HG03520 (cell line): Measurements from ENCODE around the gene NETO1.

Experiments used
- ATAC-seq: cut with Tn5 transposase; IDR thresholded peaks from one replicate; pipeline ENCODE4 v1.9.1; 2021; ENCODE audit warnings: mild to moderate bottlenecking, moderate library complexity; ENCODE audit not compliant: unreplicated experiment

Gene NETO1

DNA sequence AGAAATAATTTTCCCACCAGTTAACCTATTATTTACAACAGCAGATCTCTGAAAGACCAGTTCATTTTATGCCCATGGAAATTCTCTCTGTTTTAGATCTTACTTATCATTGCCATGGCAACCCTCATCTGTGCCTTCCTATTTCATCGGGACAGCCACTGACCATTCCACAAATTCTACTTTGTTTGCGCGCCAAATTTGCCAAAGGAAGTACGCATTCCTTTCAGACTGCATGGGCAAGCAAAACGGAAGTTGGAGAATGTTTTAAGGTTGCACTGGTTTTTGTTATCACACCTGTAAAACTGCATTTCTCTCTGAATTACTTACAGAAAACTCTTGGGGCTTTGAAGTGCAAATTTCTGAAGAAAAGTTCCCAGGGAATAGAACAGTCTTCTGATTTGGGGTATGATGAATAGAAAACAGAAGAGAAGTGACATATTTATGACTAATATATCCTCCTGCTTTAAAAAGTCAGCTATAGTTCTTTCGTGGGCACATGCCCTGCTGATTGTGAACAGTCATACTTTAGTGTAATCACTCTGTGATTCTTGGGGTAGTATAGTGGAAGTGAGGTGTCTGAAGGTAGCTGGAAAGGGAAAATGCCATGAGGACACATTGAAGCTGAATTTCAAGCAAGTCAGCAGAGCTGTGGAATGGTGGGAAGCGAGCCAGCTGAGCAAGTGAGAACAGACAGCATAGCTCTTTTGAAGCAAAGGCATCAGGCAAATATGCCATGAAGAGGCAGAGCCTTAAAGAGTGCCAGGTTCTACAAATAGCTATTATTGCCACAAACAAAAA lies 20.9 kb downstream of the NETO1 start:
- ATAC-seq: no peak

DNA sequence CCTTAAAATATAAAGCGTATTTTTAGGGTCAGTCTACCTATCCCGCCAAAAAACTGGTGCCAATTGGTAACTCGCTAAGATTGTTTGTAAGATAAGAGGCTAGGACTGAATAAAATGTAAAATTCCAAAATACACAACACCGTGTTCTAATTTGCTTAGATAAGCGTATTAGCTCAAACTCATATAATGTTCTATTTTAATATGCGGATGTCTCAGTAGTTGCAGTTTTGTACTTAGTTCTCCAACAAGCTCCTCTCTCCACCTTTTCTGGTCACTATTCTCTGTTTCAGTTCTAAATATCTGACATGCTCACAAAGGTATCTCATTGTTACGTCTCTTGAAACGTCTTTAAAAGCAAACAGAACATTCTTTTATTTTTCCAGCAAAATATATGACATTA lies 24.0 kb downstream of the NETO1 start:
- no peak for ATAC-seq

DNA sequence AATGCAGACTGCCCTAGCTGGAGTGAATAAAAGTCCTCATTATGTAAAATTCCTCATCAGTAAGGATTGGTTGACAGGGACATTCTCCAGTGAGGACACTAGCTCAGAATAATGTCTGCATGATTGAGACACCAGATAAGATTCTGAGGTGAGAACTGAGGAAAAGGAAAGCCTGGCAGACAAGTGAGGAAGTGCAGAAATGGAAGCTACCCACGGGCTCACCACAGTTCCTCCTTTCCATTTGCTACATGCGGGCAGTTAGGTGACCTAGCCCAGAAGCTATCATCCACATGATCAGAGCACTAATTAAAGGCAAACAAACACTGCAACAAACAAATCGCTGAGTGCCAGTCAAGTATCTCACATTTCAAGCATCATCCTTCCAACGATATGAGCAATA lies 27.7 kb downstream of the NETO1 start:
- ATAC-seq: no peak

DNA sequence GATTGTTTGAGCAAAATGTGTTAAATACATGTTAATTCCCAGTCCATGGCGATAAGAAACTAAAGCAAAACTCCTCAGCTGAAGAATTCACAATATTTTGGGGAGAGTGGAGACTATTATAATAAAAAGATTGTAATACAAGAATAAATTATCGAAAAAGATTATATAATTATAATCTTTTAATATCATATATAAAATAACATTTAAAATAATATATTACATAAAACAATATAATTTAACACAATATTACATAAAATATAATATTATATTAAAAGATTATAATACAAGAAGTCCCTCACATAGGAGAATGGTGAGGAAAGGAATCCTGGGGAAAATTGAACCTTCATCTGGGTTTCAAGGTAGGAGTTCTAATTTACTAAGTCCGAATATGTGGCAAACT lies 33.1 kb downstream of the NETO1 start:
- ATAC-seq: no peak

DNA sequence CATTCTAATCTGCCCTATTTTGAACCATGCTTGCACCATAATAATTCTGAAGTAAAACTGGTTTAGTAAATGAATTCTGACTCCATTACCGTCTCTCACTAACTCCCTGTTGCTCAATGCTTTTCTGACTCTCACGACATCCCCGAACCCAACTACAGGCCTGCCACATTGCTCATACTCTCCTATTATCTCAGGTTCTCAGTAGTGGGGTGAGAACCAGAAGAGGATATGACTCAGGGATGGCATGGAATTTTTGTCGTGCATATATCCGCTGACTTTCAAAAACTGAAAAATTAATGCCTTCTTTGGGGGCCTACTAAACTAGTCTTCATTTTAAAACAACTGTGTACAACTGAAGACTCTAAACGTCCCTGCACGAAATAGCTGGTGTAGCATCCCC lies 34.3 kb downstream of the NETO1 start:
- no peak for ATAC-seq

DNA sequence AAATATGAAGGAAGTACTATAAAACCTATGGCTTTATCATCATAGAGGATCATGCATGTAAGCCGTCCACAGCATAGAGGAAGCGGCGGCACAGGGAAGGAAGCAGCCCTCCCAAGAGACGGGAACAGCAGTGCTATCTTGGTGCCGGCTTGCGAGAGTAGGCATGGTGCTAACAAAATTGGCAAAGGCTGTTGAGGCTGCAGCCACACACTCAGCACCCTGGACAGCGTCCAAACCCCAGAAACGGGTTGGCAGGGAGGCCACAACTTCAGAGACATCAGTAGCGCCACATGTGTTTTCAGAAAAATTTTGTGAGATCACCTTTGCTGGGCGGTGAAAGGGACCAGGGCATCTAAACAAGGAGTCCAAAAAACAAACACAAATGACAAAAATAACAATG lies 37.7 kb downstream of the NETO1 start:
- ATAC-seq: no peak

DNA sequence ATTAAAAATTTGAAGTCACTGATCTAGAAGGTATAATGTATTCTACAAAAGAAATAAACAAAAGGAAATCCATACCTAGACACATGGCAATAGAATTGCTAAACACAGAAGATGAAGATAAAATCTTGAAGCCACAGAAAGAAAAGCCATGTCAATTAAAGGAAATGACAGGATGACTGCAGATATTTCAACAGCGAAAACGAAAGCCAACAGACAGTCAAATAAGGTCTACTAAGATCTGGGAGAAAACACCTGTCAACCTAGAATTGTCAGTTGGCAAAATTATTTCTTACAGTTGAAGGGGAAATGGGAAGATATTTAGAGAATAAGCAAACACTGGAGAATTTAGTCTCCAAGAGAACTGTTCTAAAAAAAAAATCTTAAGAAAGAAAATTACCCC lies 39.2 kb downstream of the NETO1 start:
- ATAC-seq: no peak

DNA sequence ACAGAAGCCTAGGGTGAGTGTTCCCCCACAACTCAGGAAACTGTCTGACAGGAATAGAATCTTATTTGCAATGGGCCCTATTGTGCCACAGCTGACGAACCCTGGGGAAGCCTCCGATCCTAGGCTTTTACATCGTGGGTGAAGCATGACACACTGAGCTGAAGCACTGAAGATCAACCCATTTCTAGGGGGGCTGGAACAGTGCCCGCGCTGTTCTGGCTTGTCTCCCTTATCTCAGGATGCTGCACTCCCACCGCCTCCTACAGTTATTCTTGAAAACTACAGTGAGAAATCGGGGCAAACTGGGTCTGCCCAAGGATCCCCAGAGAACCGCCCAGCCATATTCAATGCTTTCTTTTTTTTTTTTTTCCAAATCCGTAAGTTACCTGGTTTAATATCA lies 41.1 kb downstream of the NETO1 start:
- no peak for ATAC-seq

DNA sequence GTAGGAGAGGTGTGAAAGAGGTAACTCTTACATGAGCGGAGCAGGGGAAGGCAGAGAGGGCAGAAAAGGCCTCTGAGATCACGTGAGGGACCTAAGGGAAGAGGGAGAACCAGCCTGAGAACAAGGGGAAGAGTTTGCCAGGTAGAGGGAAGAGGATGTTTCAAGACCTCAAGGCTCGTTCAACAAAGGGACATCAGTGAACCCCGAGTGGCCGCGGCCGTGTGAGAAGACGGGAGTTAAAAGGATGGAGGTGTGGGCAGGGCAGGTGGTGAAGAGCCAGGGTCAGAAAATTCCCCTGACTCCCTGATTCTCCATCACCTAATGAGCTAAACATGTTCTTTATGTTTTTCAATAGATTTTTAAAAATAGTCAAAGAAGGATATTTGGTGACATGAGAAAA lies 44.4 kb downstream of the NETO1 start:
- no peak for ATAC-seq

DNA sequence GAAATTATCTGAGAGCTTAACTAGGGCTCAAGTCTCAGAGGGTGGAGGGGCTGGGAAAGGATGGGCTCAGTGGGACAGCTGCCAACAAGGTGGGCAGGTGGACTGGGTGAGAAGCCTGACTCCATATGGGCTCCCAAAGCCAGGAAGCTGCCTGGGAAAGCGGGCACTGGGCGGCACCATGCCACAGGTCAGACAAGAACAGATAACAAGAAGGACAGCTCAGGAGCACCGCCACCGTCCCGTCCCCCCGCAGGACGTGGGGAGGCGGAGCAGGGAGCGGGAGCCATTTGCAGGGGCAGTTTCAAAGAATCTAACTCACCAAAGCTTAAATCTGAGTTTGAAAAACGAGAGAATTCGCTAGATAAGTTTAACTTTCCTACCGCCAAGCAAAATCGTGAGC lies 45.6 kb downstream of the NETO1 start:
- no peak for ATAC-seq

DNA sequence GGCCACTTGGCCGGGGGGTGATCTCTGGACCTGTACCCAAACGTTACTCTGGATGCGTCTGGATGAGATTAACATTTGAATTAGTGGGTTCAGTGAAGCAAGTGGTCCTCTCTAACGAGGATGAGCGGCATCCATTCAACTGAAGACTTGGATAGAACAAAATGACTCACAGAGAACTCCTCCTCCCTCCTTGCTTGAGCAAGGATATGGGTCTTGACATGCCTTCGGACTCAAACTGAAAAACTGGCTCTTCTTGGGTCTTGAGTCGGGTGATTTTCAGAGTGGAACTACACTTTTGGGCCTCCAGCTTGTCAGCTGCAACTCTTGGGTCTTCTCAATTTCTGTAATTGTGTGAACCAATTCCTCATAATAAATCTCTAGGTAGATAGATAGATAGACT lies 47.2 kb downstream of the NETO1 start:
- no peak for ATAC-seq

DNA sequence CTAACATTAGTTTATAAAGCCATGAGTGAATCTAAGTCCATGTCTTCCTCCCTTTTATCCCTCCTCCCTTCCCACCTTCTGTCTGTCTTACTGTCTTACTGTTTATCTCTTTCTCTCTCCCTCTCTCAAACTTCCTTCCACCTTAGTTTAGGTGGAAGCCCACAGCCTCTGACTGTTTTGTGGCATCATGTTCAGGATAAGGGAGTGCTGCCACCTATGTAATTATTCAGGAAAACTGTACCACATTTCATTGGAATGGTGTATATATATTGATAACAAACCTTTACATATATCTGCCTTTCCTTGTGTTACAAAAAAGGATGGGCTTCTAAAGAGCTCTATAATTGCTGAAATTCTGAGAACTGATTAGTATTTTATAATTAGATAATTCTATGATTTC lies 48.7 kb downstream of the NETO1 start:
- ATAC-seq: no peak

DNA sequence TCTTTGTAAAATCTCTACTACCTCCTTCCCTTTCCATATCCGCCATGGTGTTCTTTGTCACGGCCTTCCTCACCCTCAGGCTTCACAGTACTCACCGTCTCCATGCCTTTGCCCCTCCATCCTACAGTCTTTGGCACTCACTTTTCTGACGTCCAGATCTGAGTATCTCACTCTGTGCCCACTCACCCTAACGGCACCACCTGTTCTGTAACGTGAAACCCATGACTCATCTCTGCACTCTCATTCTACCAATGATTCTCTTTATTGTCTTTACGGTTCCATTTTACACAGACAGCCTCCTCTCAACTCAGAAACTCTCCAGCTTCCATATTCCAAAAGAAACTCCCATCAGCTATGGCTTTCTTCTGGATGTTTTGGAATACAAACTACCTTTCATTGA lies 56.7 kb downstream of the NETO1 start:
- no peak for ATAC-seq

DNA sequence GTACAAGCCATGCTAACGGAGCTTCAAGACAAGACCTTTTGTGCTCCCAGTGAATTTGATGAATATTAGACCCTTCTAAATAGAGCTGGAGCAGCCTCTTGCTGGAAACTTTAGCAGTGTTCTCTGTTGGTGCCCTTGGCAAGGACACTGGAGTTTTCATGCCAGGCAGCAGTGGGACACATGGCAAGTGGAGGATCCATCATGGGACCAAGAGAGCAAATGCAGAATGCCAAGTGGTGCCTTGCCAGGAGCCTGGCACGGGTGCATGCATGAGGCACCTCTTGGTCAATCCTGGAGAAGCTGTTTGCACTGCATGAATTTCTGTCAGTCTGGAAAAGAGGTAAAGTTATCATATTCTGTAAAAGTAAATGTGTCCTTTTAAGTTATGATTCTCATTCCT lies 59.1 kb downstream of the NETO1 start:
- ATAC-seq: no peak

DNA sequence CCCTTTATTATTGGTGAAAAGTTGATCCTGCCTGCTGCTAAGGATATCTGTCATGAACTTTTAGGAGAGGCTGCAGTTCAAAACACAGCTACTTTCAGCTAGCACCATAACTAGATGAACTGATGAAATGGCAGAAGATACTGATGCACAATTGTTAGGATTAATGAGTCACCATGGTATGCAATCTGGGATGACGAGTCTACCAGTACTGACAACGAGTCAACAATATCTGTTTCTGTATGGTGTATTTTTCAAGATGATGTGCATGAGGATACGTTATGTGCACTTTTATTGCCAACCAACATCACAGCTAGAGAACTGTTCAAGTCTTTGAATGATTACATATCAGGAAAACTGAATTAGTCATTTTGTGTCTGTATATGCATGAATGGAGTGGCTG lies 68.7 kb downstream of the NETO1 start:
- ATAC-seq: no peak

DNA sequence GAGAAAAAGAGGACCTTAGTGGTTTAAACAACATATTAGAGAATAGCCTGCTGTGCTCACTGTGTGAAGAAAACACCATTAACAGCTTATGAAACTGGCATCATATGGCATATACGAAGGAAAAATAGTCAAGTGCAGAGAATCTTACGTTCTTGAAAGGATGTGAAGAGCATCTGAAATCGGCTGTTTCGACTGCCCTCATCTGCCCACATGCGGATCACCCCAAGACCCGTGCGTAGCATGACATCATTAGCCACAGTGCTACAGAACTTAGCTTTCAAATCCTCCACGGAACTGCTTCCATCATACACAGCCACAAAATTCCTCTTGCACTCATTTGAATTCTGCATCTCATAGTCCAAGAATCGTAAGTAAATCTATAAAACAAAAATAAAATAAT lies 84.3 kb downstream of the NETO1 start:
- ATAC-seq: no peak

DNA sequence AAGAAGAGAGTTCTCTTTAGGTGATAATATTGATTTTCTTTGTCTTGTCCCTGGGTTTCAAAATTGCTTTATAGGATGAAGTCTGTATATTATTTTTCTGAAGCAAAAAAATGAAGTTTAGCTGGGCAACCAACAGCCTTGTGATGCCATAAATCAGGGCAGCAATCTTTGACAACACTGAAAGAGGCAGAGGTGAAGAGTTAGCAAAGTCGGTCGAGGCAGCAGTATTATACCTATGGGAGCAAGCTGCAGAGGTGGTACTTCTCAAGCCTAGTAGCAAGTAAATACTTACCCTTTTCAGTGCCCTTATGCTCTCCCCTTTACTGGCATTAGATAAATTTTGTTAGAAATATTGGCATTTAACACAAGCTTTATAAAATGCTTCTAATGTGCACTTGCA lies 92.9 kb downstream of the NETO1 start:
- no peak for ATAC-seq

DNA sequence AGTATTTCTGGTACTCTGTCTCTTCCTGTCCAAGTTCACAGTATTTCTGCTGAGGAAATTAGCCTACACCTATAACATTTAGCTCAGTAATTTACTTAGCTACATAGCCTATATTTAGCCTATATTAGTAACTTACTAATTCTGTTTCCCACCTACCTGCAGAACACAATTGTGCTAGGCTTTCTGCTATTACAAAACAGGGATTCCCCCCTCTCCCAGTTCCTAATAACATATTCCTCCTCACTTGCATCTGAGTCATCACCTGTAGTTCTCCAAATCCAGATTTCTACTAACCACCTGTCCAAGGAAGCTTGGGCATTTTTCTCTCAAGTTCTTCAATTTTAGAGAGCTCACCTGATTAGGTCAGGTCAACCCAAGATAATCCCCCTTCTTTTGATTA lies 94.9 kb downstream of the NETO1 start:
- ATAC-seq: no peak

DNA sequence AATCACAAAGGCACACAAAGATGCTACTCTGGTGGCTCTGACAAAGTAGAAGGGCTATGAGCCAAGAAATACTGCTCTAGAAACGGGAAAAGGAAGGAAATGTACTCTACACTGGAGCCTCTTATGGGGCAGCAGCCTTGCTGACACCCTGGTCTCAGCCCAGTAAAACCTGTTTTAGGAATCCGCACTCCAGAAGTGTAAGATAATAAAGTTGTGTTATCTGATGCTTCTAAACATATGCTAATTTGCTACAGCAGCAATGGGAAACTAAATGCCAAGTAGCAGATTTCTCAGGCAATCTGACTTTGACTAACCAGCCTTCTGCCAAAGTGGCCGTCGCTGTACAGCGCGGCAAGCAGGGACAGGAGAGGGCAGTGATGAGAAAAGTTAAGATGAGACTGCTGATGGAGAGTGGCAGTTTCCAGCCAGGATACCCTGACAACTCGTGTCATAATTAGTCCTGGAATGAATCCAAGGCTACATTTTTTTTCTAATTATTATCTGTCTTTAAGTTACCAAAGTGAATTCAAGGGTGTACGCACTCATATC lies 99.0 kb downstream of the NETO1 start:
- ATAC-seq: no peak

DNA sequence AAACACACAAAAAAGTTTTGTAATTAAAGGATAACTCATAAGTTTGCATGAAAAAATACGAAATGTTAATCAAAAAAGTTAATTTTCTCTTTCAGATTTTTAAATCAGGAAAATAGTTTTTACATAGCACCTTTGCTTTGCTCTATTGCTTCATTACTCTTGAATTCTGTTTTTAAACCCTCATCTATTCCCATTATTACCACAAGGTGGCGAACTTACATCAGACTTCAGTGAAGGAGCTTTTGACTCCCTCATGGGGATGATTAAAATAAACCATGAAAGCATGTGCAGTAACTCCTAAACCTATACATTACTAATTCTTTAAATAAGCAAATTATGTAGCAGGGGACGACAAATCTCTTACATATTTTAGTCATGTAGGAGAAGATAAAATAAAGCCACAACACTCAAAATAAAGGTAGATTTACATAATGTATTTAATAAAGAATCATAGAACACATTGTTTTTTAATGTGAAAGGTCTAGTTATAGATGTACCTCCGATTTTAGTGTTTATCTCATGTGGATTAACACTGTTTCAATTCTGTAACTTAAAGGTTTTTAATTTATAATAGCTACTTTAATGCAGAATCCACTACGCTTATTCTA lies 105.2 kb downstream of the NETO1 start:
- ATAC-seq: peak; percentile 83

DNA sequence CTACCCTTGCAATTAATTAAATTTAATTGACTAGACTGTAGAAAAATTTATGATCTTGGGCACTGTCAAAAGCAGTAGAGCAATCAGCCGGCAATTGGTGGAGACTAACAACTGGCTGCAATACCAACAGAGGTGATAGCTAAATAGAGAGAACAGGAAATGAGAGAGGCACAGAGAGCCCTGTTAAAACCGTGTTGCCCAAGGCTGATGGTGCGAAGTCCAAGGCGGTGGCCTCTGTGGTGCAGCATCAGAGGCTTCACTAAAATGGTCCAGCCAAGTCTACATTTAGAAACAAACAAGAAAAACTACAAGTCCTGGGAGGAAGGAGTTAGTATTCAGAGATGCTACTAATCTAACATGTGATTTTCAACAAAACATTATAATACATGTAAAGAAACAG lies 115.6 kb downstream of the NETO1 start:
- no peak for ATAC-seq

DNA sequence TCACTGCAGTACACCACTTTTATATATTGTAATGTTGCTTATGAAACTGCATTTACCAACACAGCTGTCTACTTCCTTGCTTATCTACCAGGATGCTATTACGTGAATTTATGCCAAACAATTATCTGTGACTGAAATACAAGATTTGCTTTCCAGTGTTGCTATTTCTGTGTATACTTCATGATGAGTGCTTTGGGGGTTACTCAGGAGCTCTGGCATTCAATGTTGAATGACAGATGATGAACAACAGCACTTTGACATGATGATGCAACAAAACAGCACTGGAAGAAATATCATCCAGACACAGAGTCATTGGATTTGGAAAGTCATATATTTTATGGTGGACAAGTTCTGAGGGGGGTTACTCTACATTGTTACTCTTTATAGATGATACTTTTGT lies 125.8 kb downstream of the NETO1 start:
- no peak for ATAC-seq

DNA sequence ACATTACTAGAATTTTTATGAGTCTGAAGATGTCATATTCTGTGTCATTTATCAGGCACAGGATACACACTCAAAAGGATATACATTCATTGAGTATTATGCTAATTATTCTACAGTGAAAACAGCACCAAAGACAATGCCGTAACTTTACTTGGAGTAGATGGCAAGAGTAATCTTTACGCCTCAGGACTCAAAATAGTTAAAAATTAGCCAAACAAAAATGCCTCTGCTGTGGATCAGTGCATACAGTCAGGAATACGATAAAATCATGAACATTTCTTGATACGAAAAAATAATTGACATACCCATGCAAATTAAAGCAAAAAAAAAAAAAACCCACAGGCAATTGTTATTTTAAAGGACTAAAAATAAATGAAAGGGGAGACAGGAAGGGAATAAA lies 129.7 kb downstream of the NETO1 start:
- ATAC-seq: no peak
